Naive thymus-derived CD8-positive, alpha-beta T cell (primary cell): ENCODE data around the gene CYP21A2. TPM values are rescaled to one million over a fixed set of nuclear protein-coding genes. Genes with fewer than 3 reads are reported as not detected.
"Not testable (repeated sequence)": the region's sequence is repeated elsewhere in the genome, so short reads cannot be mapped to it uniquely, and the experiment has no call there.

Experiments used
- ATAC-seq, 2 donors: fragments of 150-1000 bp; cut with Tn5 transposase in 1 of 2; sonication (Bioruptor Pico), chemical (Tn5 transposase) in 1 of 2; 1 replicate in 1 of 2; 2 replicates in 1 of 2; pipeline ENCODE4 v1.10.0; 2021; ENCODE audit warnings: mild to moderate bottlenecking in 2 of 2, moderate library complexity in 2 of 2
- POLR2A ChIA-PET: fragments of 350-600 bp; sonication (Branson Sonifier 250); formaldehyde crosslinking; loops from one replicate; lab custom pipeline; 2021; ENCODE audit warnings: antibody characterized with exemption; lab: Charles Lee
- DNase-seq, 10 donors: peaks; one replicate each; pipeline versions ENCODE4 v3.0.0 to v3.0.0-alpha.2; 2020 to 2022
- H3K27ac Mint-ChIP-seq, 10 donors: one replicate each; pipeline ENCODE4 v1.8.0; 2020 to 2022; ENCODE audit warnings: mild to moderate bottlenecking in 10 of 10, mixed read lengths in 10 of 10, moderate library complexity in 4 of 10, inconsistent platforms in 1 of 10
- H3K27me3 Mint-ChIP-seq, 5 donors: one replicate each; pipeline ENCODE4 v1.8.0; 2021 to 2022; ENCODE audit warnings: mixed read lengths in 5 of 5
- H3K36me3 Mint-ChIP-seq, 3 donors: one replicate each; pipeline ENCODE4 v1.8.0; 2020 to 2022; ENCODE audit warnings: mixed read lengths in 3 of 3, mild to moderate bottlenecking in 2 of 3, inconsistent platforms in 1 of 3
- H3K4me1 Mint-ChIP-seq, 4 donors: one replicate each; pipeline ENCODE4 v1.8.0; 2021 to 2022; ENCODE audit warnings: mixed read lengths in 4 of 4
- H3K4me3 Mint-ChIP-seq, 10 donors: one replicate each; pipeline ENCODE4 v1.8.0; 2020 to 2022; ENCODE audit warnings: mild to moderate bottlenecking in 10 of 10, mixed read lengths in 10 of 10, moderate library complexity in 6 of 10, inconsistent platforms in 1 of 10
- H3K9me3 Mint-ChIP-seq, 9 donors: one replicate each; pipeline ENCODE4 v1.8.0; 2020 to 2022; ENCODE audit warnings: mixed read lengths in 9 of 9, mild to moderate bottlenecking in 3 of 9, inconsistent platforms in 1 of 9, moderate library complexity in 1 of 9
- polyA plus RNA-seq, 3 donors: library from polyadenylated mRNA; unstranded; fragments of 300-500 nt; fragmentation: Illumina TruSeq; gene quantifications; one replicate each; pipeline ENCODE4 v1.2.3, GENCODE V29; 2021
- total RNA-seq, 8 experiments: library from RNA in 2 of 8; stranded (reverse) in 2 of 8; gene quantifications; one replicate each; pipeline ENCODE4 v1.2.3 and lab custom pipeline; 2021 to 2026

The CYP21A2 gene
- total and polyA plus RNA-seq, 5 experiments from 2014 or later = 1.2 to 1.8 TPM; not detected in 3

- H3K9me3 Mint-ChIP-seq, H3K36me3 Mint-ChIP-seq, POLR2A ChIA-PET, H3K4me3 Mint-ChIP-seq, H3K27me3 Mint-ChIP-seq, DNase-seq, ATAC-seq, H3K4me1 Mint-ChIP-seq: not testable (repeated sequence)
- H3K27ac Mint-ChIP-seq = peak overlapping the region in 1 of 10 donors; percentile 33
These were observed 30.1 kb downstream of the CYP21A2 start for GRCh38 chr6:32068315-32068714.

GRCh38 chr6:32068867-32069266 lies 30.7 kb downstream of the CYP21A2 start:
- Mint-ChIP-seq H3K4me3 (no peak overlapping the region), H3K27me3 (peaks cover 0 to 1% (median 0%) of the 10 kb centered on the region in 5 donors), H3K9me3 (no peaks in the 10 kb centered on the region), H3K36me3 (peaks cover 0 to 4% (median 0%) of the 10 kb centered on the region in 3 donors), H3K27ac (no peak overlapping the region), H3K4me1 (peaks cover 0 to 3% (median 0%) of the 10 kb centered on the region in 4 donors)
- ATAC-seq (no peak), DNase-seq (no peak)
- POLR2A ChIA-PET = no interaction called here

DNA sequence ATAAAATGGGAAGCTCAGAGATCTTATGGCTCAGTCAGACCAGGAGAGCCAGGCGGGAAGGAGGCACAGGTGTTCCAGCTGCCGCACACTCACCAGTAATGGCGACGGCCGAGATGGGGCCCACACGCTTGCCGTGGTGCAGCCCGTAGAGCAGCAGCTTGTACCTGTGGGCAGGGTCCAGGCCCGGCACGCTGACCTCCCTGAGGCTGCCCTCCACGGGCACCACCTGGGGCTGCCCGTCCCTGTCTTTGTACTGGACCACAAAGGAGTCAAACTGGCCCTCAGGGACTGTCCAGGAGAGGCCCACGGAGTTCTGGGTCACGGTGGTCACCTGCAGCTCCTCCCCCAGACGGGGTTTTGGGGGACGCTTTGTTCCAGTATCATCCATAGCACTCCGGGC lies 31.2 kb downstream of the CYP21A2 start:
- no peak for ATAC-seq
- H3K27me3 Mint-ChIP-seq = peaks cover 0 to 1% (median 0%) of the 10 kb centered on the region in 5 donors
- peaks cover 0 to 3% (median 0%) of the 10 kb centered on the region in 4 donors for H3K4me1 Mint-ChIP-seq
- H3K4me3 Mint-ChIP-seq = no peak overlapping the region
- H3K36me3 Mint-ChIP-seq = peaks cover 0 to 4% (median 0%) of the 10 kb centered on the region in 3 donors
- POLR2A ChIA-PET = no interaction called here
- no peak for DNase-seq
- no peaks in the 10 kb centered on the region for H3K9me3 Mint-ChIP-seq
- H3K27ac Mint-ChIP-seq = no peak overlapping the region

DNA sequence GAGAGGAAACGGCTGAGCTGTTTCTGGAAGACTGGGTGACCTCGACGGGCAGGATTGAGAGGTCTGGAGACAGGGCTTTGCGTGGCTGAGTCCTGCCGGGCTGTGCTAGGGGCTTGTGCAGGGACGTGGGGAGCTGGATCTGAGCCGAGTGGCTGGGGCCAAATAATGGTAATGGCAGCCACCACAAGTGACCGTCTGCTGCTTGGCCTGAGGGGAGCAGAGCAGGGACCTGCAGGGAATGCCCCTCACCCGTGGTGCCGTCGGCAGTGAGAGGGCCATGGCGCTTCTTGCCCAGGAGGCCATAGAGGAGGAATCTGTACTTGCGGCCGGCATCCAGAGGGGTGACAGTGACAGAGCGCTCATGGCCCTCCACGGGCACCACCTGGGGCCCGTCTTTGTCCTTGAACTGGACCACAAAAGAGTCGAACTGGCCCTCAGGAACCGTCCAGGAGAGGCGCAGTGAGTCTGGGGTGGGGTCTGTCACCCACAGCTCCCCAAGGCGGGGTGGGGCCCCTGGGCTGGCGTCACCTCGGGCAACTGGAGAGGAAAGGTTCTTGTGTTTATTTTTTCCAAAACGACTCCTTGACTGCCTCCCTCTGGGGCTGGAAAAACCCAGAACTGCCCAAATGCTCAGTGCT lies 31.8 kb downstream of the CYP21A2 start:
- H3K27ac Mint-ChIP-seq = no peak overlapping the region
- DNase-seq (no peak), ATAC-seq (no peak)
- POLR2A ChIA-PET = no interaction called here
- no peaks in the 10 kb centered on the region for H3K9me3 Mint-ChIP-seq
- H3K36me3 Mint-ChIP-seq = peaks cover 0 to 4% (median 0%) of the 10 kb centered on the region in 3 donors
- H3K4me1 Mint-ChIP-seq = peaks cover 0 to 3% (median 0%) of the 10 kb centered on the region in 4 donors
- H3K27me3 Mint-ChIP-seq = peaks cover 0 to 1% (median 0%) of the 10 kb centered on the region in 5 donors
- no peak overlapping the region for H3K4me3 Mint-ChIP-seq

DNA sequence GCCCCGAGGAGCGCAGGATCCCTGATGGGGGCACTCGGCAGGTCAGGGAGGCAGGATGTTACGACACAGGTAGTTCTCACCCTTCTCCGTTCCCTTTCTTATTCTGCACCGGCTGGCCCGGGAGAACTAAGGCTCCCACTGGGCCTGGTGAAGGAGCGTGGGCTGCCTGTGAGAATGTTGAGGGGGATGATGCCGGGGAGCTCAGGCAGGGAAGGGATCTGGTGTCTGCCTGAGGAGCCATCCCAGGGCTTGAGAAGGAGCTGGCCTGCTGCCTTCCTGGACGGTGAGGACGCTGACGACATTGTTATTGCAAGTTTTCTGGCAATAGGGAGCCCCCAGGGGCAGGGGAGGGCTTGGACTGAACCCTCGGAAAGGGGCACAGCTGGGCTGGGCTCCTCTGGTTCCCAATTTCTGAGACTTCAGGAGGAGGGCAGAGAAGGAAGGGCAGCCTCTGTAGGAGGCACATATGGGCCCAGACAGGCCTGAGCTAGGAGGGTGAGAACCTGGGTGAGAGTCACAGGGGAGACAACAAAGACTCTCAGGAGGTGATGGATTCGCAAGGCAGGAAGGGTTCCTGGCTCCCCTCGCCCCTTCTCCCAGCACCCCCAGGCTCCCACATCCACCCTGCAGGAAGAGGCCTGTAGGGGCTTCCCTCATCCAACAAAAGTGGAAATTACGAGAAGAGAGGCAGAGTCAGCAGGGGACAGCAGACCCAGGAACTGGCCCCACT lies 32.8 kb downstream of the CYP21A2 start:
- ATAC-seq (no peak), DNase-seq (no peak)
- H3K36me3 Mint-ChIP-seq = peaks cover 0 to 4% (median 0%) of the 10 kb centered on the region in 3 donors
- POLR2A ChIA-PET = no interaction called here
- peaks cover 0 to 1% (median 0%) of the 10 kb centered on the region in 5 donors for H3K27me3 Mint-ChIP-seq
- no peak overlapping the region for H3K4me3 Mint-ChIP-seq
- H3K9me3 Mint-ChIP-seq = no peaks in the 10 kb centered on the region
- H3K27ac Mint-ChIP-seq = peak overlapping the region in 1 of 10 donors; percentile 65
- H3K4me1 Mint-ChIP-seq = peaks cover 0 to 3% (median 0%) of the 10 kb centered on the region in 4 donors

GRCh38 chr6:32073101-32073500 lies 34.9 kb downstream of the CYP21A2 start:
- H3K36me3 Mint-ChIP-seq = peaks cover 0 to 4% (median 0%) of the 10 kb centered on the region in 3 donors
- no peak overlapping the region for H3K4me3 Mint-ChIP-seq
- no peak for DNase-seq
- POLR2A ChIA-PET = no interaction called here
- ATAC-seq = no peak
- peak overlapping the region in 2 of 10 donors; percentile 44 to 88 for H3K27ac Mint-ChIP-seq
- H3K4me1 Mint-ChIP-seq = peaks cover 0 to 3% (median 0%) of the 10 kb centered on the region in 4 donors
- no peaks in the 10 kb centered on the region for H3K9me3 Mint-ChIP-seq
- peaks cover 0 to 1% (median 0%) of the 10 kb centered on the region in 5 donors for H3K27me3 Mint-ChIP-seq

- H3K27ac Mint-ChIP-seq = peak overlapping the region in 1 of 10 donors; percentile 37
- no peak for DNase-seq
- POLR2A ChIA-PET = no interaction called here
- no peaks in the 10 kb centered on the region for H3K9me3 Mint-ChIP-seq
- peaks cover 0 to 1% (median 0%) of the 10 kb centered on the region in 5 donors for H3K27me3 Mint-ChIP-seq
- no peak overlapping the region for H3K4me3 Mint-ChIP-seq
- peaks cover 0 to 4% (median 0%) of the 10 kb centered on the region in 3 donors for H3K36me3 Mint-ChIP-seq
- ATAC-seq = no peak
- peaks cover 0 to 3% (median 0%) of the 10 kb centered on the region in 4 donors for H3K4me1 Mint-ChIP-seq
These were observed 35.4 kb downstream of the CYP21A2 start for GRCh38 chr6:32073613-32074012.

- POLR2A ChIA-PET = no interaction called here
- H3K9me3 Mint-ChIP-seq = no peaks in the 10 kb centered on the region
- no peak for ATAC-seq
- peak overlapping the region in 2 of 10 donors; percentile 21 to 33 for H3K27ac Mint-ChIP-seq
- H3K4me1 Mint-ChIP-seq = peaks cover 0 to 3% (median 0%) of the 10 kb centered on the region in 4 donors
- no peak for DNase-seq
- no peaks in the 10 kb centered on the region for H3K36me3 Mint-ChIP-seq
- peaks cover 0 to 1% (median 0%) of the 10 kb centered on the region in 5 donors for H3K27me3 Mint-ChIP-seq
- no peak overlapping the region for H3K4me3 Mint-ChIP-seq
These were observed 36.8 kb downstream of the CYP21A2 start for GRCh38 chr6:32074996-32075532.

DNA sequence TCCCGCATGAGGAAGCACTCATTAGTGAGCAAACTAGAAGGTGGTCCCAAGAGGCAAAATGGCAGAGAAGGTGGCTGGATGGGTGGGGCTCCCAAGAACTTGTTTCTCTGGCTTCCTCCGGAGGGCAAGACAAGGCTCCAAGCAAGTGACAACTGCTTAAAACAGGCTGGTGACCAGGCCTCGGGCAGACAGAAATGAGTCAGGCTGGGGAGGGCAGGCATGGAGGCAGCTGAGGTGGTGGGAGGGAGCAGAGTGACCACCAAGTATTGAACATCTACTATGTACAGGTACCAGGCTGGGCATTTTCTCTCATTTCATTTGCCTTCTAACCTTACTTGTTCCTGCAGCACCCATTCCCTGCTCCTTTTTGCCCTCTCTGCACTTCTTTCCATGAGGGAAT lies 37.6 kb downstream of the CYP21A2 start:
- H3K27ac Mint-ChIP-seq = peak overlapping the region in 2 of 10 donors; percentile 9 to 21

DNA sequence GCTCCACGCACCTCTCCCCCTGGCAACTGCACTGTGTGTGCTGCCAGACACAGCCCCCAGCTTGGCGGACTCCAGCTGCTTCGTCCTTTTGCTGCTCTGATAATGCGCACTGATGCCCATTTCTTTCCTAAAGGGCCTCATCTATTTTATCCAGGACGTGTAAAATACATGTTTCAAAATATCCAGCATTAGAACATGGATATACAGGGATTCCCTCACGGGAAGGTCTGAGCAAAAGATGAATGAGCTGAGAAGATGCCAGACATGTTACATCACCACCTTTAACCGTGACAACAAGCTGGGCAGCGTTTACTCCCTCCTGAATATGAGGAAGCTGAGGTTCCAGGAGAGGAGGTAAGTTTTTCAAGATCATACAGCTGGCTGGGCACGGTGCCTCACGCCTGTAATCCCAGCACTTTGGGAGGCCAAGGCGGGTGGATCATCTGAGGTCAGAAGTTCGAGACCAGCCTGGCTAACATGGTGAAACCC lies 38.1 kb downstream of the CYP21A2 start:
- peak overlapping the region in 1 of 10 donors; percentile 9 for H3K27ac Mint-ChIP-seq
- POLR2A ChIA-PET = no interaction called here
- ATAC-seq = no peak
- no peak for DNase-seq
- H3K9me3 Mint-ChIP-seq = no peaks in the 10 kb centered on the region
- H3K4me3 Mint-ChIP-seq = no peak overlapping the region
- peaks cover 0 to 3% (median 0%) of the 10 kb centered on the region in 4 donors for H3K4me1 Mint-ChIP-seq
- H3K27me3 Mint-ChIP-seq = peaks cover 0 to 1% (median 0%) of the 10 kb centered on the region in 5 donors
- H3K36me3 Mint-ChIP-seq = no peaks in the 10 kb centered on the region

More for the DNA sequence above, 37.6 kb downstream of the CYP21A2 start:
- DNase-seq (no peak), ATAC-seq (no peak)
- H3K36me3 Mint-ChIP-seq = no peaks in the 10 kb centered on the region
- POLR2A ChIA-PET = no interaction called here
- peaks cover 0 to 3% (median 0%) of the 10 kb centered on the region in 4 donors for H3K4me1 Mint-ChIP-seq
- peaks cover 0 to 1% (median 0%) of the 10 kb centered on the region in 5 donors for H3K27me3 Mint-ChIP-seq
- H3K9me3 Mint-ChIP-seq = no peaks in the 10 kb centered on the region
- no peak overlapping the region for H3K4me3 Mint-ChIP-seq

DNA sequence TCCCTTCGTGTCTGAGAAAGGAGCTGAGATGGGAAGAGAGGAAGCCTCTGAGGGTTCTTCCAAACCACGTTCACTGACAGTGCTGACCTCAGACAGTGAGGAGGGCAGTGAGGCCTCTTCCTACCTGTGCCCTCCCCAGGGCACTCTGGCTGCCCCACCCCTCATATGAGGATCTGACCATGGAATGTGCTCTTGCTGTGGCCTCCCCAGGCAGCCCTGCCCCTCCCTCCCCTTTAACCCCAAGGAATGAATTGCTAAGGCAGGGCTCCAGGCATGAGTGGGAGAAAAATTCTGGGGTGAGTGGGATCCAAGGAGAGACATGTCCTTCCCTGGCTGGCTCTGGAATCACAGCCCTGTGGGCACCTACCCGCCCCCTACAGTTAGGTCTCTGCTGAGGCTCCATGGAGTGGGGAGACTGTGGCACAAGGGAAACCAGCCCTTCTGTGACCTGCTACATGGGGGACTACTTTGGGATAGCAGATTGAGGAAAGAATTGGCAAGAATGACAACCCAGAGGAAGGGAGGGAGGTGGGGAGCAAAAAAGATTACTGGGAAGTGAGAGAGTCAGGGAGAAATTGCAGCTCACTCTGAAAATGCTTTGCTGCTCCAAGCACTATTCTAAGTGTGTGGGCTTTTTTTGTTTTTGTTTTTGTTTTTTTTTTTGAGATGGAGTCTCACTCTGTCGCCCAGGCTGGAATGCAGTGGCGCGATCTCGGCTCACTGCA lies 41.5 kb downstream of the CYP21A2 start:
- no peak for DNase-seq
- Mint-ChIP-seq H3K36me3 (peaks cover 0 to 2% (median under 1%) of the 10 kb centered on the region in 3 donors), H3K4me1 (peaks cover 0 to 2% (median 0%) of the 10 kb centered on the region in 4 donors), H3K4me3 (no peak overlapping the region), H3K9me3 (peaks cover 0 to 2% (median 0%) of the 10 kb centered on the region in 9 donors), H3K27ac (no peak overlapping the region), H3K27me3 (peaks cover 0 to 10% (median 8%) of the 10 kb centered on the region in 5 donors)
- no peak for ATAC-seq
- POLR2A ChIA-PET = no interaction called here
